Measurements from ENCODE around the gene GRID2IP. TPM values are rescaled to one million over a fixed set of nuclear protein-coding genes. Genes with fewer than 3 reads are reported as not detected.
"Not testable (repeated sequence)": the region's sequence is repeated elsewhere in the genome, so short reads cannot be mapped to it uniquely, and the experiment has no call there.

GRID2IP gene
- total RNA-seq, 2 experiments from 2014 or later, result 0.05 to 0.11 TPM

GRCh38 chr7:6577369-6578113, 26.3 kb upstream of the GRID2IP start, which contains the start of gene ZDHHC4:
TSS of gene ZDHHC4 (plus strand) at chr7:6577454. CDS start at chr7:6580562, 3,108 bp downstream.
- H3K27ac Mint-ChIP-seq, result peak within 1 kb of the TSS; percentile 88
- ChIA-PET CTCF (interaction anchor here (0.7 to 1.7 kb wide), 6 partner anchors 11 to 62 kb away, joined by 3 to 8 read pairs (median 4); partner anchors contain the start of gene INTS15), POLR2A (interaction anchor here (0.6 to 1.6 kb wide), 3 partner anchors 12 to 728 kb away, joined by 3 to 8 read pairs (median 3); partner anchors contain the start of gene INTS15)
- peaks cover 25% of the 10 kb centered on the region for H3K4me1 Mint-ChIP-seq
- DNase-seq, result peak; percentile 94
- no peaks in the 10 kb centered on the region for H3K9me3 Mint-ChIP-seq (ENCODE audit: low read depth)
- no peaks in the 10 kb centered on the region for H3K27me3 Mint-ChIP-seq
- ATAC-seq, result peak; percentile 97
- peak within 1 kb of the TSS; percentile 83 for H3K4me3 Mint-ChIP-seq
- peaks cover 27% of the 10 kb centered on the region for H3K36me3 Mint-ChIP-seq (ENCODE audit: low read depth)
- intact Hi-C loops (cut with DNase I, micrococcal nuclease), result loop anchor here (1.0 kb wide), 4 partner anchors 13 to 130 kb away; partner anchors contain the start of genes INTS15 (in 2 of the 2) and ZNF316 (in 1 of the 2)

- H3K27me3 Mint-ChIP-seq, result not testable (repeated sequence)
- POLR2A ChIA-PET, result interaction anchor here (0.6 to 1.6 kb wide), 3 partner anchors 13 to 728 kb away, joined by 3 to 8 read pairs (median 3); partner anchors contain the start of gene INTS15
These were observed 25.7 kb upstream of the GRID2IP start for GRCh38 chr7:6576867-6577368.

GRCh38 chr7:6576024-6576866, 25.0 kb upstream of the GRID2IP start:
- DNase-seq (peak; percentile 33), ATAC-seq (no peak)
- Mint-ChIP-seq H3K27me3 (no peaks in the 10 kb centered on the region), H3K4me1 (peaks cover 20% of the 10 kb centered on the region), H3K9me3 (ENCODE audit: low read depth) (no peaks in the 10 kb centered on the region), H3K4me3 (peak overlapping the region; percentile 83), H3K27ac (peak overlapping the region; percentile 55), H3K36me3 (ENCODE audit: low read depth) (peaks cover 18% of the 10 kb centered on the region)
- CTCF ChIA-PET, result interaction anchor here (0.6 to 1.7 kb wide), 5 partner anchors 11 to 141 kb away, joined by 4 to 6 read pairs (median 5); partner anchors contain the start of gene INTS15
- intact Hi-C loops (cut with DNase I, micrococcal nuclease), result no loop called here
- POLR2A ChIA-PET, result interaction anchor here (0.6 to 1.6 kb wide), 2 partner anchors 13 to 727 kb away, joined by 3 to 8 read pairs; partner anchors contain the start of gene INTS15

More at GRCh38 chr7:6576867-6577368, 25.7 kb upstream of the GRID2IP start:
- intact Hi-C loops (cut with DNase I, micrococcal nuclease), result loop anchor here (1.0 kb wide), 4 partner anchors 13 to 130 kb away; partner anchors contain the start of genes INTS15 (in 2 of the 2) and ZNF316 (in 1 of the 2)
- H3K27ac Mint-ChIP-seq, result peak overlapping the region; percentile 47
- peak overlapping the region; percentile 83 for H3K4me3 Mint-ChIP-seq
- not testable (repeated sequence) for H3K9me3 Mint-ChIP-seq (ENCODE audit: low read depth); ATAC-seq
- CTCF ChIA-PET, result interaction anchor here (0.9 to 1.7 kb wide), 3 partner anchors 13 to 54 kb away, joined by 3 to 6 read pairs (median 3); partner anchors contain the start of gene INTS15
- peaks cover 25% of the 10 kb centered on the region for H3K4me1 Mint-ChIP-seq
- peak; percentile 37 for DNase-seq
- peaks cover 22% of the 10 kb centered on the region for H3K36me3 Mint-ChIP-seq (ENCODE audit: low read depth)

GRCh38 chr7:6575281-6576023, 24.2 kb upstream of the GRID2IP start:
- ChIA-PET POLR2A (no interaction called here), CTCF (interaction anchor here (0.6 to 1.7 kb wide), 9 partner anchors 8 to 140 kb away, joined by 3 to 6 read pairs (median 4); partner anchors contain the start of gene INTS15)
- H3K4me3 Mint-ChIP-seq, result peak overlapping the region; percentile 83
- DNase-seq, result no peak
- ATAC-seq, result no peak
- intact Hi-C loops (cut with DNase I, micrococcal nuclease), result loop anchor here in 1 of 2 experiments (2.0 kb wide), 1 partner anchor 59 kb away; no protein-coding TSS in a partner anchor
- peaks cover 11% of the 10 kb centered on the region for H3K36me3 Mint-ChIP-seq (ENCODE audit: low read depth)
- no peak overlapping the region for H3K27ac Mint-ChIP-seq
- no peaks in the 10 kb centered on the region for H3K27me3 Mint-ChIP-seq
- no peaks in the 10 kb centered on the region for H3K9me3 Mint-ChIP-seq (ENCODE audit: low read depth)
- H3K4me1 Mint-ChIP-seq, result peaks cover 20% of the 10 kb centered on the region

- Mint-ChIP-seq H3K4me3 (no peak overlapping the region), H3K27me3 (no peaks in the 10 kb centered on the region), H3K36me3 (ENCODE audit: low read depth) (no peaks in the 10 kb centered on the region), H3K27ac (no peak overlapping the region), H3K4me1 (peaks cover under 1% of the 10 kb centered on the region), H3K9me3 (ENCODE audit: low read depth) (no peaks in the 10 kb centered on the region)
- DNase-seq, result peak; percentile 50
- intact Hi-C loops (cut with DNase I, micrococcal nuclease), result no loop called here
- peak; percentile 92 for ATAC-seq
- ChIA-PET CTCF (interaction anchor here (0.6 to 2.1 kb wide), 3 partner anchors 13 to 55 kb away, joined by 3 to 8 read pairs (median 7); no protein-coding TSS in a partner anchor), POLR2A (no interaction called here)
These were observed 20.0 kb upstream of the GRID2IP start for GRCh38 chr7:6571160-6571779.

- POLR2A ChIA-PET, result no interaction called here
- Mint-ChIP-seq H3K27me3 (no peaks in the 10 kb centered on the region), H3K4me1 (no peaks in the 10 kb centered on the region), H3K9me3 (ENCODE audit: low read depth) (no peaks in the 10 kb centered on the region), H3K27ac (no peak overlapping the region), H3K4me3 (no peak overlapping the region), H3K36me3 (ENCODE audit: low read depth) (no peaks in the 10 kb centered on the region)
- CTCF ChIA-PET, result interaction anchor here (0.5 to 2.6 kb wide), 2 partner anchors 9 to 58 kb away, joined by 3 to 9 read pairs; no protein-coding TSS in a partner anchor
- ATAC-seq (no peak), DNase-seq (no peak)
- intact Hi-C loops (cut with DNase I, micrococcal nuclease), result no loop called here
These were observed 16.6 kb upstream of the GRID2IP start for GRCh38 chr7:6567886-6568285.

- H3K4me3 Mint-ChIP-seq, result no peak overlapping the region
- H3K27me3 Mint-ChIP-seq, result no peaks in the 10 kb centered on the region
- no peak for DNase-seq
- no peaks in the 10 kb centered on the region for H3K4me1 Mint-ChIP-seq
- POLR2A ChIA-PET, result no interaction called here
- H3K36me3 Mint-ChIP-seq (ENCODE audit: low read depth), result no peaks in the 10 kb centered on the region
- no peak for ATAC-seq
- no peaks in the 10 kb centered on the region for H3K9me3 Mint-ChIP-seq (ENCODE audit: low read depth)
- H3K27ac Mint-ChIP-seq, result no peak overlapping the region
- intact Hi-C loops (cut with DNase I, micrococcal nuclease), result no loop called here
- CTCF ChIA-PET, result interaction anchor here (1.2 kb wide), 2 partner anchors 9 to 19 kb away, joined by 3 to 5 read pairs; no protein-coding TSS in a partner anchor
These were observed 14.4 kb upstream of the GRID2IP start for GRCh38 chr7:6565655-6566054.

- POLR2A ChIA-PET, result no interaction called here
- no peak overlapping the region for H3K4me3 Mint-ChIP-seq
- H3K4me1 Mint-ChIP-seq, result no peaks in the 10 kb centered on the region
- CTCF ChIA-PET, result interaction anchor here (0.6 to 1.2 kb wide), 2 partner anchors 17 to 60 kb away, joined by 3 to 4 read pairs; no protein-coding TSS in a partner anchor
- DNase-seq (no peak), ATAC-seq (no peak)
- no peak overlapping the region for H3K27ac Mint-ChIP-seq
- H3K9me3 Mint-ChIP-seq (ENCODE audit: low read depth), result no peaks in the 10 kb centered on the region
- H3K27me3 Mint-ChIP-seq, result no peaks in the 10 kb centered on the region
- no peaks in the 10 kb centered on the region for H3K36me3 Mint-ChIP-seq (ENCODE audit: low read depth)
- intact Hi-C loops (cut with DNase I, micrococcal nuclease), result no loop called here
These were observed 12.9 kb upstream of the GRID2IP start for GRCh38 chr7:6563936-6564770.

GRCh38 chr7:6562106-6562505, 10.8 kb upstream of the GRID2IP start:
- Mint-ChIP-seq H3K4me1 (no peaks in the 10 kb centered on the region), H3K9me3 (ENCODE audit: low read depth) (no peaks in the 10 kb centered on the region), H3K36me3 (ENCODE audit: low read depth) (no peaks in the 10 kb centered on the region), H3K27me3 (no peaks in the 10 kb centered on the region), H3K4me3 (no peak overlapping the region), H3K27ac (no peak overlapping the region)
- DNase-seq, result no peak
- no peak for ATAC-seq
- ChIA-PET CTCF (interaction anchor here (0.6 kb wide), 2 partner anchors 29 to 1050 kb away, joined by 3 to 5 read pairs; no protein-coding TSS in a partner anchor), POLR2A (no interaction called here)
- intact Hi-C loops (cut with DNase I, micrococcal nuclease), result no loop called here
